Measurements from ENCODE around the gene FAM174C.
"Not testable (repeated sequence)": the region's sequence is repeated elsewhere in the genome, so short reads cannot be mapped to it uniquely, and the experiment has no call there.

FAM174C gene

GRCh38 chr19:1237027-1237659 is 38.2 kb upstream of the FAM174C start:
- DNase-seq (ENCODE audit: low spot score): no peak

- DNase-seq (ENCODE audit: low spot score): peak; percentile 87
Measured at GRCh38 chr19:1237754-1238368, 37.5 kb upstream of the FAM174C start, which contains the start of gene CBARP. CBARP (minus strand) TSS chr19:1238005; CDS start chr19:1236100, 1,905 bp downstream.

GRCh38 chr19:1238369-1239303 is 36.7 kb upstream of the FAM174C start:
- no peak for DNase-seq (ENCODE audit: low spot score)

GRCh38 chr19:1239420-1239795 is 35.9 kb upstream of the FAM174C start:
- DNase-seq (ENCODE audit: low spot score): no peak

GRCh38 chr19:1239796-1240737 is 35.3 kb upstream of the FAM174C start:
- DNase-seq (ENCODE audit: low spot score): peak; percentile 99

- no peak for DNase-seq (ENCODE audit: low spot score)
Measured at GRCh38 chr19:1240925-1241324, 34.4 kb upstream of the FAM174C start.

GRCh38 chr19:1241417-1242095 is 33.8 kb upstream of the FAM174C start, which contains the start of gene ATP5F1D:
ATP5F1D (plus strand) TSS chr19:1241751; CDS start chr19:1241851, 100 bp downstream.
- peak; percentile 92 for DNase-seq (ENCODE audit: low spot score)

GRCh38 chr19:1243768-1244692 is 31.3 kb upstream of the FAM174C start:
- peak; percentile 86 for DNase-seq (ENCODE audit: low spot score)

GRCh38 chr19:1244693-1245451 is 30.5 kb upstream of the FAM174C start:
- DNase-seq (ENCODE audit: low spot score): no peak

GRCh38 chr19:1245494-1246264 is 29.7 kb upstream of the FAM174C start:
- no peak for DNase-seq (ENCODE audit: low spot score)

- not testable (repeated sequence) for DNase-seq (ENCODE audit: low spot score)
Measured at GRCh38 chr19:1246265-1247087, 28.9 kb upstream of the FAM174C start.

GRCh38 chr19:1247748-1248138 is 27.6 kb upstream of the FAM174C start:
- DNase-seq (ENCODE audit: low spot score): no peak

- DNase-seq (ENCODE audit: low spot score): peak; percentile 80
Measured at GRCh38 chr19:1248139-1248785, 27.1 kb upstream of the FAM174C start, which contains the start of gene MIDN. MIDN (plus strand) TSS chr19:1248583; CDS start chr19:1250297, 1,714 bp downstream.

GRCh38 chr19:1248786-1249297 is 26.5 kb upstream of the FAM174C start:
- DNase-seq (ENCODE audit: low spot score): peak; percentile 84

- DNase-seq (ENCODE audit: low spot score): peak; percentile 94
Measured at GRCh38 chr19:1249298-1249989, 25.9 kb upstream of the FAM174C start.

GRCh38 chr19:1249990-1250436 is 25.3 kb upstream of the FAM174C start:
- DNase-seq (ENCODE audit: low spot score): no peak
